ENCODE data around the gene MAP1LC3A. TPM values are rescaled to one million over a fixed set of nuclear protein-coding genes. Genes with fewer than 3 reads are reported as not detected.

Gene MAP1LC3A
- polyA plus RNA-seq, 4 donors, result 23.3 to 31.4 (median 23.9) TPM

Other genes starting within 250 kb of the MAP1LC3A start
- gene ITCH, start 195.4 kb upstream of the MAP1LC3A start, polyA plus RNA-seq (ENCODE audit: insufficient read length in 4 of 4), result 10 to 100 TPM; 32.0 to 52.4 (median 47.0) TPM
- 100 to 1,000 TPM; 135 to 220 (median 197) TPM for gene DYNLRB1, start 42.3 kb upstream of the MAP1LC3A start, polyA plus RNA-seq (ENCODE audit: insufficient read length in 4 of 4)
- 10 to 100 TPM; 34.4 to 45.3 (median 42.0) TPM for gene PIGU, start 118.4 kb downstream of the MAP1LC3A start, polyA plus RNA-seq (ENCODE audit: insufficient read length in 4 of 4)
- 10 to 100 TPM in 3 of 4 donors, 1 to 10 TPM in 1; 9.1 to 16.2 (median 11.7) TPM for gene TP53INP2, start 145.6 kb downstream of the MAP1LC3A start, polyA plus RNA-seq (ENCODE audit: insufficient read length in 4 of 4)